ENCODE results near the gene FAM174C.
A peak's percentile ranks its signal among the peaks of the same experiment; 100 is the strongest.
"Not testable (repeated sequence)": the region's sequence is repeated elsewhere in the genome, so short reads cannot be mapped to it uniquely, and the experiment has no call there.

FAM174C gene

DNA sequence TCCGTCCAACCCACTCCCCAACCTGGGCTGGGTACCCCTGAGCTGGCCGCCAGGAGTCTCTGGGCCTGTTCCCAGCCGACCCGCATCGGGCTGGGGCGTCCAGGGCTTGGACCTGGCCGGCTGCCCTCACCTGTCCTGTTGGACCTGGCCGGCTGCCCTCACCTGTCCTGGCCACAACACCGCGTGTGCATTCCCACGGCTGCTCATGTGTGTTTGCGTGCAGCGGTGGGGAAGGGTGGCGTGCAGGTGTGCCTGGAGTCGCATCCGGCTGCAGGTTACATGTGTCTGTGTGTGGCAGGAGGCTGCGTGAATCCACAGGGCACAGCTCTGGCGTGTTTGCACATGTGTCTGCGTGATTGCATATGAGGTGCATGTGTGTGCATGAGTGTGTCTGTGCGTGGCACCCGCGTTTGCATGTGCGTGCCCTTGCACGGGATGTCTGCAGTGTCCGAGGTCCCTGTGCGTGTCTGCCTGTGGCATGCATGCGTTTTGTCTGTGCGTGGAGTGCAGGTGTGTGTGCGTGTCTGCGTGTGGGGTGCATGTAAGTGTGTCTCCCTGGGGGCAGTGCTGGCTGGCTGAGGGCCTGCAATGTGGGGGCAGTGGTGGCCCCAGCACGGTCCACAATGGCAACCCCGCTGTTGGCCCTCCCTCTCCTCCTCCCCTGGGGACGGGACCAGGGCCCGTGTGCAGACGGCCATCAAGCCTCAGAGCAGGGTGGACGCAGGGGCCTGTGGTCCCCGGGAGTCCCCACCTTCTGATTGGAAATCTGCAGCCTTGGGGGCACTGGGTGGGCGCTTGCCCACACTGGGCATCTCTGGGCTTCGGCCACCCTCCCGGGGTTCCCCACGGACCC, 13.7 kb downstream of the FAM174C start:
- DNase-seq = no peak

- no peak for DNase-seq
Measured at GRCh38 chr19:1289686-1290025, 14.3 kb downstream of the FAM174C start.

DNA sequence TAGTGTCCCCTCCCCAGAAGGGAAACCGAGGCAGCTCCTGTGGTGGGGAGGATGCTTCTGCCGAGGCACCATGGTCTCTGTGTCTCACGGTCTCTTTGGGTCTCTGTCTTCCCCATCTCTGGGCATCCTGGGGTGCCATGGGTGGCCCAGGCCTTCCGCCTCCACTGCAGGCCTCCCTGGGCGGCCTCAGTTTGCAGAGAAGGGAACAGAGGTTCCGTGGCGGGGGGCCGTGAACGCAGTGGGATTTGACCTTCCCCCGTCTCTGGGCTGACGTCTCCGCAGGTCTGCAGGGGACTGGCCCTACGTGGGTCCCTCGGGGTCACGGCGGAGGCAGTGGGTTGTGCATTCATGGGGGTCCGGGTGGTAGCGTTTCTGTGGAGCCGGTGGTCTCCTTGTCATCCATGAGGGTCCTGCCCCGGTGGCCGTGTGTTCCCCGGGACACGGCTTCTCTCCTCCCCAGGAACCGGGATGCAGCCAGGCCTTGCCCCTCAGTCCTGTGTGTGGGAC, 14.9 kb downstream of the FAM174C start:
- DNase-seq = no peak

- DNase-seq = no peak
Measured at GRCh38 chr19:1290703-1291651, 15.6 kb downstream of the FAM174C start.

DNA sequence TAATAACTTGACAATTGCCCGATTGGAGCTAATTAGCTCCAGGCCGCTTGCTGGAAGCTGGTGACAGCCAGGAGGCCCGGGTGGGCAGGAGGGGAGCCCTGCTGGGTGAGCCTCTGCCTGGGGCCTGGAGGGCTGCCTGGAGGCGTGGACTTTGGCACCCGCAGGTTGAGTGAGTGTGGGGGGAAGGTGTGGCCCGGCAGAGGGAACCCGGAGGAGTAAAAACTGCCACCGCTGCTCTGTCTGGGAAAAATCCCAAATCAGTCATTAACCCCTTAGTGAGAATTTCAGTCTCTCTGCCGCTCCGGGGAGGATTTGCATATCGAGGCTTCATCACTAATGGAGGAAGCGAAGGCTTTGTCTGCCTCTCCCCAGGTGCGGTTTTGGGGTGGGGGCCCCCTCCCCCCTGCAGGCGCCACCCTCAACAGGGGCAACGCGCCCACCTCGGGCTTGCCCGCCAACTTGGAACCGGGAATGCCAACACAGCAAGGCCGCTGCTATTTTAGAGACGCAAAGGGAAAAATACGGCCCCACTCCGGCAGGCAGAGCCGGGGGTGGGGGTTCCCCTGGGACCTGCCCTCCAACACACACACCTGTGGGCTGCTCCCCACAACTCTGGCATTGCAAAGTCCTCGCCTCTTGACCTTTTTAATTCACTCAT, 16.6 kb downstream of the FAM174C start:
- DNase-seq = no peak

GRCh38 chr19:1292419-1293151, 17.3 kb downstream of the FAM174C start:
- no peak for DNase-seq

GRCh38 chr19:1293782-1294604, 18.7 kb downstream of the FAM174C start:
- DNase-seq = no peak

- no peak for DNase-seq
Measured at GRCh38 chr19:1294688-1295087, 19.4 kb downstream of the FAM174C start.

GRCh38 chr19:1295169-1296012, 20.1 kb downstream of the FAM174C start:
- DNase-seq = peak; percentile 66

GRCh38 chr19:1296078-1296477, 20.7 kb downstream of the FAM174C start:
- DNase-seq = no peak

- DNase-seq = no peak
Measured at GRCh38 chr19:1296575-1297271, 21.4 kb downstream of the FAM174C start.

DNA sequence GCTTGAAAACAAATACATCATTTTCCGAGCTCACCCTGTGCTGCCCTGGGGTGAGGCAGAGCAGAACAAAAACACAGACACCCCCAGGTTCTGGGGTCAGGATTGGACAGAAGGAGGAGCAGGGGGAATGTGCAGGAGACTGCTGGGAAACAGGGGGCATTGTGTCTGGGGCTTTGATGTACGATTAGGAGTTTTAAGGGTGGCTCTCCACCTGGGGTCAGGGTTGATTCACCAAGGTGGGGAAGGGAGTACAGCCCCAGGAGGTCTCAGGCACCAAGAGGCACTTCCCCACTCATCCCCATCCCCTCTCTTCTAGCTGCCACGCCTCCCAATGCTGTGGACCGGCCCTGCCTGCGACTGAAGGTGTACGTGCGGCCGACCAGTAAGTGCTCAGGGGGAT, 22.9 kb downstream of the FAM174C start:
- DNase-seq = no peak

DNA sequence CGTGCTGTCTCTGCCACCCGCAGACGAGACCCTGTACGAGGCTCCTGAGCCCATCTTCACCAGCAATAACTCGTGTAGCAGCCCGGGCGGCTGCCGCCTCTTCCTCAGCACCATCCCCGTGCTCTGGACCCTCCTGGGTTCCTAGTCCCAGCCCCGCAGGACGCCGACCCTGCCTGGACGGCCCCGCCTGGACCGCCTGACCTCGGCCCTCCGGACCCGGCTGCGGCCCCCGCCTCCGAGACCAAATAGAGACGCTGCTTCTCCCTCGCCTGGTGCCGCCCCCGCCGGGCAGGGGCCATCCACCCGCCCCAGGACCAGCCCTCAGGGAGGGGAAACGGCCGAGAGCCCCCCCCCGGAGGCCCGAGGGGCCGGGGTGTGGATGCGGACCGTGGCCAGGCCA, 24.5 kb downstream of the FAM174C start:
- no peak for DNase-seq

DNA sequence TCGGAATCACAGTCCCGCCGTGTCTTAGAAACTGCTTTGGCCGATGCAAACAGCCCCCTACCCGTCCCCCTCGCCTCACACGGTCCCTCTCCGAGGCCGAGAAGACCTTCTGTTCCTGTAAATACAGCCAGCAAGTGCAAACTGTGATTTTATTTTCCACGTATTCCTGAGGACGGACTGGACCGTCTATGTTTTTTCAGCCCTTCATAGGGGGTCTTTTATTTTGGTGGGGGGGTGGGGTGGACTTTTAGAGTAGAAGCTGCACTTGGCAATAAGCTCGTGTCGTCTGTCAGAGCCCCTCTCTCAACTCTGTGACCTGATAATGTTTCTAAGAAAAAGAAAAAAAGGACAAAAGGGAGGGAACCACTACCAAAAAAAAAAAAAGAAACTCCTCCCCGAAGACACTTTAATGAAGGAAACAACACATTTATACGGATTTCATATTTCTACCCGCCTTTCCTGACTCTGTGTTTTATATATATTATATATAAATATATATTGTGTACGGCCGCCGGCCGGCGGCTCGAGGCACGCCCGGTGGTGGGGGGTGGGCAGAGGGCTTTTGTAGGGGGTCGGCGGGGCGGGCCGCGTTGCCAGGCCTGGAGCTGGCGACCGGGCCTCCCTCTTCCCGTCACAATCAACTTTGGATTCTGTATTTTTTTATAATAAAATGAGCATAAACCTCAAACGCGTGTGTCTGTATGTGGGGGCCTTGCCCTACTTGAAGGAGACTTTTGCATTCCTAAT, 25.6 kb downstream of the FAM174C start:
- no peak for DNase-seq

DNA sequence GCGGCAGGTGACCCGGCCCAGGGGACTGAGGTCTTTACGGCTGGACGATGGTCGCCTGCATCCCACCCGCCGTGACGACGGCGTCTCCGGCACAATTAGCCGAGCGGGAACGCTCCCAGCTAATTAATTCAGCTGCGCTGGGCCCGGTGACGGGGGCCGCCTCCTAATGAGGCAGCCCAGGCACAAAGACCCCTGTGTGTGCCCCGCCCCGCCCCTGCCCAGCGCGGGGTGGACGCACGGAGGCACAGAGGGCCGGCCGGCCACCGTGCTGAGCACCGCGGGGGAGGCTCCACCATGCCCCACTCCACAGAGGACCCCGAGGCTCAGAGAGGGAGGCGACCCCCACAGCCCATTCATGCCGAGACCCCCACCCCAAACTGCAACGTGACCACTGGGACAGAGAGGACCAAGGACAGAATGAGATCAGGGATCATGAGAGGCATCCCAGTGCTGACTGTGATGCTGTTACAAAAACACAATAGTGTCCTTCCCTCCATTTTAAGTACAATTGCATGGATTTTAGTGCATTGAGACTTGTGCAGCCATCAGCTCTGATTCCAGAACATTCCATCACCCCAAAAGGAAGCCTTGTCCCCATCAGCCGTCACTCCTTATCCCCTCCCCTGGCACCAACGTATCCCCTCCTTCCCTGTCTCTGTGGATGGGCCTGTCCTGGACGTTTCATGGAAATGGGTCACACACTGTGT, 27.4 kb downstream of the FAM174C start:
- DNase-seq = no peak

GRCh38 chr19:1304197-1304924, 29.0 kb downstream of the FAM174C start:
- DNase-seq = no peak

GRCh38 chr19:1305354-1305753, 30.0 kb downstream of the FAM174C start:
- DNase-seq = not testable (repeated sequence)

DNA sequence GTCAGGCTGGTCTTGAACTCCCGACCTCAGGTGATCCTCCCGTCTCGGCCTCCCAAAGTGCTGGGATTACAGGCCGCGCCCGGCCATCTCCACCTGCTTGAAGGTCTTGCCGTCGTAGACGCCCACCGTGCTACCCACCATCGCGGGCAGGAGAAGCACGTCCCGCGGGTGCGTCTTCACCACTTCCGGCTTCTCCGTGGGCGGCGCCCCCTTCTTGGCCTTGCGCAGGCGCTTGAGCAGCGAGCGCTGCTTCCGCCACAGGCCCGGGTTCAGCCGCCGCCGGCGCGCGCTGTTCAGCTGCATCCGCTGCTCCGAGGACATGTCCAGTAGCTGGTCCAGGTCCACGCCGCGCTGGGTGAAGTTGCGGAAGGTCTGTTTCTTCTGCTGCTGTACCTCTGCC, 32.0 kb downstream of the FAM174C start:
- DNase-seq = no peak

All from activated CD4-positive, alpha-beta T cell treated with anti-CD3 and anti-CD28 coated beads for 48 hours (primary cell).